SIG-M5 (cell line): ENCODE data around the gene EXOSC3.
A peak's percentile ranks its signal among the peaks of the same experiment; 100 is the strongest.
"Not testable (repeated sequence)": the region's sequence is repeated elsewhere in the genome, so short reads cannot be mapped to it uniquely, and the experiment has no call there.

ENCODE experiments used
- DNase-seq: peaks from one replicate; lab custom pipeline; 2025; lab: John Stamatoyannopoulos, UW

The EXOSC3 gene

DNA sequence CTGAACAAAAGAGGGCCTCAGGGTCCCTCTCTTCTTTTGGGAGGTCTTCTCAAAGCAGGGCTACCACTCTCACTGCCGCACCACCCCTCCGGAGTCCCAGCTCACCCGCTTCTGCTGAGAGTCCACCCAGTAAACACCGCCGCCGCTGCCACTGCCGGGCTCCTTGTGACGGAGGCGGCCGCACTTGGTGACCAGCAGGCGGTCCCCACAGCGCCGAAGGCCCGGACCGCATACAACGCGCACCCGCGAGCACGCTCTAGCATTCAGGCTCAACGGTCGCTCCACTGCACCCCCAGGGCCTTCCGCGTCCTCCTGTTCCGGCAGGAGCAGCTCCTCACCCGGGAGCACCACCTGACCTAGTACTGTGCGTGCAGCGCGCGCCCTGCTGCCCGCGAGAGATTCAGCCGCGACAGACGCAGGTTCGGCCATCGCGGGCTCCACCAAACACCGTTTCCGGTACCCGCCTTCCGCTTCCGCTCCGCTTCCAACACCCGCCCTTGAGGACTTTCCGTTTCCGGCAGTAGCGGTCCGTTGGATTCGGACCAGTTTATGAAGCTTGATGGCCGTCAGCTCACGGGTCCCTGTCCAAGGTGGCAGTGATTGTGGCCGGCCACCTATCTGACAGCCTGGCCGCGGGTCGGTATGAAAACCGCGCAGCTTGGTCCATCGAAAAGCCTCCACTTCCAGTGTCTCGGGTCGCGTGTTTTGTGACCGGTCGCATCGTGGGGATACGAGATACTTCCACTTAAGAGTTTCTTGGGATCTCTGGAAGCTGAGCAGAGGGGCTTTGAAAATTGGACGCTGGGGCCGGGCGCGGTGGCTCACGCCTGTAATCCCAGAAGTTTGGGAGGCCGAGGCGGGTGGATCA lies at the start of gene EXOSC3:
Gene EXOSC3 (minus strand): TSS at position 449 of the 868 bp plus-strand sequence. CDS start 20 bp downstream, at position 429.
- DNase-seq, result peak; percentile 46

DNA sequence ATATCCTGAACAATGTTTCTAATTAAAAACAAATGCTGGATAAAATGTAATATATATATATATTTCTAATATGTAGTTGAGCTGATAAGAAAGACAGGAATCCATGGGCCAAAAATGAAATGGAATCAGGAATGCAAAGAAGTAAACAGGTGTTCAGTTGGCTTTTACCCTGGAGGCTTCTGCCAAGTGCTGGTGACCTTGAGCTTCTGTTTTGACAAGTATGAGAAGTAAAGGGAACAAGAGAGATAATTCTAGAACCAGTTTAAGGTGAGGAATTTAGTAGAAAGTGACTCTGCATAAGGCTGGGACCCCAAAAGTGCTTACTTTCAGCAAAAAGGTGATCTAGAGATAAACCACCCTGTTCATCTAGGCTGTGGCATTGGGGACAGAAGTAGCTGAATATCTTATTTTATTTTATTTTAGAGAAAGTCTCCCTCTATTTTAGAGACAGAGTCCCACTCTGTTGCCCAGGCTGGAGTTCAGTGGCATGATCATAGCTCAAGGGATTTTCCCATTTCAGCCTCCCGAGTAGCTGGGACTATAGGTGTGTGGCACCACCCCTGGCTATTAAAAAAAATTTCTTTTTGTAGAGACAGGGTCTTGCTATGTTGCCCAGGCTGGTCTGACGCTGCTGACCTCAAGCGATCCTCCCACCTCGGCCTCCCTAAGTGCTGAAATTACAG lies 42.8 kb upstream of the EXOSC3 start:
- no peak for DNase-seq

DNA sequence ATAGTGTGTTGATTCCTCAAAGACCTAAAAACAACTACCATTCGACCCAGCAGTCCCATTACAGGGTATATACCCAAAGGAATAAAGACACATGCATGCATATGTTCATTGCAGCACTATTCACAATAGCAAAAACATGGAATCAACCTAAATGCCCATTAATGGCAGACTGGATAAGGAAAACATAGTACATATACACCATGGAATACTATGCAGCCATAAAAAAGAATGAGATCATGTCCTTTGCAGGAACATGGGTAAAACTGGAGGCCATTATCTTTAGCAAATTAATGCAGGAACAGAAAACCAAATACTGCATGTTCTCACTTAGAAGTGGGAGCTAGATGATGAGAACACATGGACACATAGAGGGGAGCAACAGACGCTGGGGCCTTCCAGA lies 40.3 kb upstream of the EXOSC3 start:
- DNase-seq, result not testable (repeated sequence)

DNA sequence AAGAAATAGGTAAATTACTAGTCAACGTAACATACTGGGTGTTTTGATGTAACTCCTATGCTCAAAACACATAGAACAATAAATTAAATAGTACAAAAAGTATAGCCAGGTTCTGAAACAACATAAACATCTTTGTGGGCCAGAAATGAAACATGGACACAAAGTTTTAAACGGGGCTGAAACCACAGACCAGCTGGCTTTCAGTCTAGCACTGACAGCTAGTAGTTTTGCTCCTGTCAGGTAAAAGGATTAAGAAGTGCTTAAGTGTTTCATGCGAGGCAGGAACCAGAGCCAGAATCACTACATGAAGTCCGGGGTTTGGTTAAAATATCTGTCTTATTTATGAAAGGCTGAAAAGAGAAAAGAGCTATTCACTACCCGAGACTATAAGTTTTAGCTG lies 35.3 kb upstream of the EXOSC3 start:
- DNase-seq, result no peak

DNA sequence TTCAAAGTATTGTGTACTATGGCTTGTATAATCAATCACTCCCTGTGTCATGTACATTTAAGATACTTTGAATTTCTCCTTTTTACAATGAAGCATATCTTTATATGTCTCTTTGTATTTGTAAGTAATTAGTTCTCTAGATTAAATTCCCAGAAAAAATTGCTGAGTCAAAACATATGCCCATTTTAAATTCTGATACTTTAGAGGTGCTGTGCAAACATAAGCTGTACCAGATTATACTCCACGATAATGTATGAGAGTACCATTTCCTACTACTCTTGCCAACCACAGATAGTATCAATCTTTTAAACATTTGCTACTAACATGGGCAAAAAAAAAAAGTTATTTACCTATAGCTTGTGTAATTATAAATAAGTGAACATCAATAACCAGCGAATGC lies 34.0 kb upstream of the EXOSC3 start:
- DNase-seq, result no peak

DNA sequence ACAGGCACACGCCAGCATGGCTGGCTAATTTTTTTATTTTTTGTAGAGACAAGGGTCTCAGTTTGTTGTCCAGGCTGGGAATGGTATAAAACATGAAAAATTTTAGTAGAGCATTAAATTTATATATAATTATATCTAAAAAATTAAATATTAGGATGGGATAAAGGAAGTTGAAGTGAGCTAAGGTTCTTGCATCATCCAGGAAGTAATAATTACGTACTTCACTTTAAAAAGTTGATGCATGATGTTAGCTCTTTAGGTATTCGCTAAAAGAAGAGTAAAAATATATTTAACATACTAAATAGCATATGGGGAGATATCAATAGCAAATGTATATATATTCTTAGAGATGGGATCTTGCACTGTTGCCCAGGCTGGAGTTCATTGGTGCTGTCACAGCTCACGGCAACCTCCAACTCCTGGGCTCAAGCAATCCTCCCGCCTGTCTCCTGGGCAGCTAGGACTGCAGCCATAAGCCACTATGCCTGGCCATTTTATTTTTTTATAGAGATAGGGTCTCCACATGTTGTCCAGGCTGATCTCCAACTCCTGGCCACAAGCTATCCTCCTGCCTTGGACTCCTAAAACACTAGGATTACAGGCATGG lies 28.0 kb upstream of the EXOSC3 start:
- no peak for DNase-seq

DNA sequence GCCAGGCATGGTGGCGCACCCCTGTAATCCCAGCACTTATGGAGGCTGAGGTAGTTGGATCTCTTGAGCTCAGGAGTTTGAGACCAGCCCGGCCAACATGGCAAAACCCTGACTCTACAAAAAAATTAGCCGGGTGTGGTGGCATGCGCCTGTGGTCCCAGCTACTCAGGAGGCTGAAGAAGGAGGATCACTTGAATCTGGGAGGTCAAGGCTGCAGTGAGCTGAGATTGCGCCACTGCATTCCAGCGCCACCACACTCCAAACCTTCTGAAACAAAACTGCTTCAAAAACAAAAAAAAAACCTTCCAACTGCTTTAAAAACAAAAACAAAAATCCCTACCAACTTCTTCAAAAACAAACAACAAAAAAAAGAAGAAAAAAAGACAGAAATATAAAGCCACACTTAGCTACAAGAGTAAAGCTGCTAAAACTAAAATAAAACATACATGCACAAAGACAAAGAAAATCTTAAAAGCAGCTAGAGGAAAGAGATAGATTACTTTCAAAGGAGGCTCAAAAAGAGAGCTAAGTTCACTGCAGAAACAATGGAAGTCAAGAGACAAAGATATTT lies 27.1 kb upstream of the EXOSC3 start:
- no peak for DNase-seq

DNA sequence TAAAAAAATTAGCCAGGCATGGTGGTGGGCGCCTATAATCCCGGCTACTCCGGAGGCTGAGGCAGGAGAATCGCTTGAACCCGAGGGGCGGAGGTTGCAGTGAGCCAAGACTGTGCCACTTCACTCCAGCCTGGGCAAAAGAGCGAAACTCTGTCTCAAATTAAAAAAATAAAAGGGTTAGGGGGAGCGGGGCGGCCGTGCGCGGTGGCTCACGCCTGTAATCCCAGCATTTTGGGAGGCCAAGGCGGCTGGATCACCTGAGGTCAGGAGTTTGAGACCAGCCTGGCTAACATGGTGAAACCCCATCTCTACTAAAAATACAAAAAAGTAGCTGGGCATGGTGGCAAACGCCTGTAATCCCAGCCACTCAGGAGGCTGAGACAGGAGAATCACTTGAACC lies 24.8 kb upstream of the EXOSC3 start:
- DNase-seq, result not testable (repeated sequence)

DNA sequence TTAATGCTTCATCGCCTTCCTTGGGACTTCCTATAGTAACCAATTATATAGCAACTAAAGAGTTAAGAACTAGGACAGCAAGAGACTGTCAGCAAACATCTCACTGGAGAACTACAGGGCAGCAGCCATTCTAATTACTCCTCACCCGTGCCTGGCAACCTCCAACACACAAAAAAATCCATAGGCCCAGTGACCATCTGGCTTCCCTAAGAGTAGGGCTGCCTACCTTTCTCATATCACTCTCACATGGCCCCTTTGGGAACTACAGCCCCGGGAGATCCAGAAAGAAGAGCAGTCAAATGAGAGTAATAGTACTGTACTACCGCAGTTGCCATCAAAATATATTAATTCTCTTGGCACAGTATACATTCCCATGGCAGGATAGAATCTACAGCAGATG lies 21.4 kb upstream of the EXOSC3 start:
- DNase-seq, result no peak

DNA sequence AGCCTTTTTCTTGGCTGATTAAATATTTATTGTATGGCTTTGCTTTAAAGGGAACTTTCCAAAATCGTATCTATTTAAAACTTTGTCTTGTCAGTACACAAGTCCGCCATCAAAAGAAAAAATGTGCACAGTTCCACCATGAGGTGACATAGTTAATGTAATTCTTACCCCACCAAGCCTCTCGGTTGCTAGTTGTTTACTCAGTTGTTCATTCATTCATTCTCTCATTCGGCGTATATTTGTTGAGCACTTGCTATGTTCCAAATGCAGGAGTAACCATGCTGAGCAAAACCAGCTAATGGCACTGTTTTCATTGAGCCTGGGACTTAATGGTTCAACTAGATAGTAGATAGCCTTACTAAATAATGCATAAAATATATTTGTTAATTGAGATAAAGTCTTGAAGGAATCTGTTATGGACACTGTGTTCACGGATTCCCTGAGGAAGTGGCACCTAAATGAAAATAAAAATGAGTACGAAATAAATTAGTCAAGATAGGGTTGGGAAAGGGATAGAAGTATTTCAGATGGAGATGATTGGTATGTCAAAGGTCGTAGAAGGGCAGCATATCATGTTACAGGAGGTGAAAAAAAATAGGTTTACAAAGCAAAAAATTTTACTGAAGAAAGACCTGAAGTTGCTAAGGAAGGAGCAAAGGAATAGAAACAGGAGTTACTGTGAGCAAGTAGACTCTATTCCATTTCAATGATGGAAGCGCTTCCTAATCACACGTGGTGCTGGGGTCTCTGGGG lies 17.3 kb upstream of the EXOSC3 start:
- no peak for DNase-seq

DNA sequence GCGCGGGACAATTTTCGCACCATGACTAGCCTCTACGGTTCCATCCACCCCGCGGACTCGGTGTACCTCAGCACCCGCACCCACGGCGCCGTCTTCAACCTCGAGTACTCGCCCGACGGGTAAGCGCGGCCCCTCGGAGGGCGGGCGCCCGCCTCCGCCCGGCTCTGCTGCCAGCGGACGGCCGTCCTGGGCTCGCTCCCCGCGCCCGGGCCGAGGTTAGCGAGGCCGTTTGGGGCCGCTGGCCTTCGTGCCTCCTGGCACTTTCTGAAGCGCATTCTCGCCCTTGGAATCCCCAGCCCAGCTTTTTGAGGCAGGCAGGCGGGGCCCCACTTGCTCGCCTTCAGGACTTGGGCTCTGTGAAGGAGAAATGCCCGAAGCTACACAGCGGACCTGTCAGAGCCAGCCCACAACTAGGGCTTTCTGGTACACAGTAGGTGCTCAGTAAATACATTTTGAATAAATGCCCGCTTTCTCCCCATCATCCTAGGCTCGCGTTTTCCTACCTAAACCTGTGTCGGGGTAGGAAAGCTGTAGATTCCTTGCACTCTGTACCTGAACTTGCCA lies 16.5 kb upstream of the EXOSC3 start:
- DNase-seq, result no peak

DNA sequence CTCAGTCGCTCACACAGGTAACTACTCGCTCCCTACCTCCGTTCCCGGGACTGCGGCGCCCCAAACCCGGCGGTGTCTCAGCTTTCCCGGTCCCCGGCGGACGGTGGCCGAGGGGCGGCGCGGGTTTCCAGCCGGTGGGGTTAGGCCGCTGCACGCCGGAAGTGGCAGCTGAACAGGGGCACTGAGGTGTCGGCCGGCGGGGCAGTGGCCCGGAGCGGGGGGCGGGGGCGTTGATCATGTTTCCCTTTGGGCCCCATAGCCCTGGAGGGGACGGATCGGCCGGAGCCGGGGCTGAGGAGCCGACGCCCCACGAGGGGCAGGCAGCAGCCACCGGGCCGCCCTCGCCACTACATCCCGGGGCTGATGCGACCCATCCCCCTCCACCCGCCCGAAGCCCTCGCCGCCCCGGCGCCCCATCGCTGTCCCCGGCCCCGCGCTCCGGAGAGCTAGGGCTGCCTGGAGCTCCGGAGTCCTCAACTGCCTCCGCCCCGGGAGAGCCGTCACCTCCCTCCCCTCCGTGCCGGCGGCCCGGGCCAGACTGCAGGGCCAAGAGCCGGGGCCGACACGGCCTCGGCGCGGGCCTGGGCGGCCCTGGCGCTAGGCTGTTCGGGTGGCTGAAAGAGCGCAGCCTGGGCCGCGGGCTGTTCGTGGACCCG lies 15.9 kb upstream of the EXOSC3 start, which contains the start of gene DCAF10:
Gene DCAF10 (plus strand): TSS at position 167 of the 656 bp plus-strand sequence. CDS start 70 bp downstream, at position 237.
- DNase-seq, result no peak

DNA sequence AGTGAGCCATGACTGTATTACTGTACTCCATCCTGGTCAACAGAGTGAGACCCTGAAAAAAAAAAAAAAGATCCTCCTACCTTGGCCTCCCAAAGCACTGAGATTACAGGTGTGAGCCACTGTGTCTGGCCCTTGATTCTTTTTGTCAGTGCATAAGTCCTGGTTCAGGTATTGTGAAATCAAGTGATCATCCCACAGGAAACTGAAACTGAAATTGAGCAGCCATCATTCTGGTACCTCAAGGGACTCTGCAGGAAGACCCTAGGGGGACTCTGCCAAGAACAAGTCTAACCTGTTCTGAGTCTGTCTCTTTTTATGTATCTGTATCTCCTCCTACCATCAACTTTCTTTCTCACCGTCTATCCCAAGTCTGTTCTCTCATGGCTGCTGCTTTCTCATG lies 13.8 kb upstream of the EXOSC3 start:
- no peak for DNase-seq

DNA sequence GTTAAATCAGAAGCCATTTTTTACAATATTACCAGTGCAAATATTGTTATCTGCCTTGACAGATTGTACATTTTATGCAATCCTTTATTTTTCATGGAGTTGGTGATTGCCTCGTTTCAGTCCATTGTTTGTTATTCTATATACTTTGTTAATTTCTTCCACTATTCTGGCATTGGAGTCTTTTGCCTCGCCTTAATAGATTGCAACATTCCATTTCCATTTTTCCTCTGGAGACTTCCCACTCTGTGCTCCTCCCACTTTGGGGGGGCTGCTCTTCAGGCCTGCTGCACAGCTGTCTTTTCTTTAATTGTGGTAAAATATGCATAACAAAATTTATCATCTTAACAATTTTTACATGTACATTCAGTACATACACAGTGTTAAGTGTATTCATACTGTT lies 11.4 kb upstream of the EXOSC3 start:
- no peak for DNase-seq

DNA sequence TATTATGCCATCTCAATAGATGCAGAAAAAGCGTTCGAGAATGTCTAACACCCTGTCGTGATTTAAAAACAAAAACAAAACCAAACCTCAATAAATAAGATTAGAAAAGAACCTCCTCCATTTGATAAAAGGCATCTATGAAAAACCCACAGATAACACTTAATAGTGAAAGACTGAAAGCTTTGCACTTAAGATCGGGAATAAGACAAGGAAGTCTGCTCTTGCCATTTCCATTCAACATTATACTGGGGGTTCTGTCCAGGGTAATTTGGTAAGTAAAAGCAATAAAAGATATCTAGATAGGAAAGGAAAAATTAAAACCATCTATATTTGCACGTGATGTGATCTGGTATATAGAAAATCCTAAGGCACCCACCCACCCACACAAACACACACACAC lies 7.3 kb upstream of the EXOSC3 start:
- DNase-seq, result no peak

DNA sequence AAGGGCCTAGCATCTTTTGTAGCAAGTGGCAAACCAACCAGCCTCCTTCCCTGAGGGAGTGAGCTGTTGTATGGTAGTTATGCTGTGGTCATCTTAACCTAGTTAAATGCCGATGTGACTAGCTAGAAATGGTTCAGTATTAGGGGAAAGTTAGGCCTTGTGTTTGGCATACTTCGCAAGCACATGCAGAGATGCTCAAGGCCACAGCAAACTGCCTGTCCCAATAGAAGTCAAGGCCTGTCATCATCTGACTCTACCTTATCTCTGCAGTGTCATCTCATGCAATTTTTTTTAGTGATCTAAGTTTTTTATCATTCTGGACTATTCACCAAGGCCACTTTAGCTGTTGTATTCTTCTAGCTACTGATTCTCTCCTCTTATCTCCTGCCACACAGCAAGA lies 5.2 kb upstream of the EXOSC3 start:
- DNase-seq, result no peak

DNA sequence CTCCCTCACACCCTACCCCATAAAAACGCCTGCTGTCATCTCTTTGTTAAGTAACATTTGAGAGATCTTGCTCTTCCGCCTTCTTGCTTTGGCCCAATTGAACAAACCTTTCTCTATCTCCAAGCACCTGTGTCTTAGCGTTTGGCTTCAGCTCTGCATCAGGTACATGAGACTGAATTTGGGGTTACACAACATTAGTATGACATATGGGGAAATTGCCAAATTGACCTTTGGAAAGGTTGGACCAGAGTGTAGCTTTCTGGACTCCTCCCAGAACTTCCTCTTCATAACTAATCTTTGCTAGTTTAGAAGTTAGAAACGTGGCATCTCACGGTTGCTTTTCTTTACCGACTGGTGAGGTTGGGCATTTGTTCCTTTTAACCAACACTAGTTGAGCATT lies 3.5 kb upstream of the EXOSC3 start:
- no peak for DNase-seq

DNA sequence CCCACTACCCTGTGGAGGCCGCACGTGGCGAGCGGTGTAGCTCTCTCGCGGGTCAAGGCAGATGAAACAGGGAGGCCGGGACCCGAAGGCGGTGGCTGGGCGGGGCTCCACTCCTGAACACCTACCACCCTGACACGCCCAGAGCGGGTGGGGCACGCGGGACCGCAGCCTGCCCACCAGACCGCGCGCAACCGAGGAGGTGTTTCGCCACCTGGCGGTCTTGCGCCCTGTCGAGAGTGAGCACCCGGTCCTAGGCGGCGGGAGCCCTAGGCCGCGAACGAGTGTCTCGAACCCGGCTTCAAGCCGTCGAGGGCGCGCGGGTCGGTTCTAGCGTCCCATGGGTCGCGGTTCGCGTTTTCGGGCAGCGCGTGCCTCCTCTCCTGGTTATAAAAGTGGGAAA lies 2.2 kb upstream of the EXOSC3 start:
- no peak for DNase-seq

DNA sequence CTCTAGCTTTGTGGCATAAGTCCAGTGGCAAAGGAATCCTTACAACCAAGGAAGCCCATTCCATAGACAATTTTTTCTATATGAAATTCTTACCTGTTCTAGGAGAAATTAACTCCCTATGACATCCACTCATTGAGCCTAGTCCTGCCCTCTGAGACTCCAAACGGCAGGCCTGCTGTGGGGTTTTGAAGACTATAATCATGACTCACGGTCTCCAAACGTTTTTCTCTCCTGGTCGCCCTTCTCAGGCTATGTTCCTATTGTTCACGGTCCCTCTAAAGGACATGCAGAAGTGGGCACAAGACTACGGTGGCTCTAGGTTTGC lies 611 bp downstream of the EXOSC3 start:
- DNase-seq, result no peak

DNA sequence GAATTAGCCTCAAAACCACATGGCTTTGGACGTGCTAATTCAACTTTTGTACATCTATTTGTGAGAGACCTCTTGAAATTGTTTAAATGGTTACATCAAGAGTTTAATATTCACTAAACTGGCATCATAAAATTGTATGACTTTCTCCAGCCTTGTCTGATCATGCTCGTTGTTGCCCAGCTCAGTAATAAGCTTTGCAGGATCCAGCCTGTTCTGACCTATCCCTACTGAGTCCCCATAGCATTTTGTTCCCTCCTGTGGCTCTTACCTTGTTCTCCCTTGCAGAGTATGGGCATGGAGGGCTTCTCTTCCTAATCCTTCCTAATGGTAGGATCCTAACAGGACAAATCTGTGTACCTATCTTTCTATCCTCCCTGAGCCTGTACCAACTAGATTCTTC lies 6.3 kb downstream of the EXOSC3 start:
- no peak for DNase-seq

DNA sequence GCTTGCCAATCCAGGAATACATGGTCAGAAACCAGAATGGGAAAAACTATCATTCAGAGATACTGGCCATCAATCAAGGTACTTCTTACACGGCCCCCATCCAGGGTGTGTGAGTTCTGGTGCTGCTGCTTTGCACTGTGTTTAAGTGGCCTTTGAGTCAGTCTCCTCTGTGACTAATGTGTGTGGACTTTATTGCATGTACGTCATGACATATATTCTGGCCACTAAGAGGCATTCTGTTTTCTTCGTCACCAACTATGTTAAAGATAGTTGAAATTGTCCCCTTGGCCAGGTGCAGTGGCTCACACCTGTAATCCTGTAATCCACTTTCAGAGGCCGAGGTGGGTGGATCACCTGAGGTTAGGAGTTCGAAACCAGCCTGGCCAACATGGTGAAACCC lies 8.5 kb downstream of the EXOSC3 start:
- no peak for DNase-seq
